ENCODE results near the gene DGUOK.

The DGUOK gene

GRCh38 chr2:74001781-74002504, 75.3 kb downstream of the DGUOK start:
- Histone ChIP-seq H3K4me3 (ENCODE audit: insufficient read length, low read depth) (peak overlapping the region; percentile 12), H3K9me3 (ENCODE audit: insufficient read depth, low read length) (no peaks in the 10 kb centered on the region), H3K36me3 (ENCODE audit: insufficient read depth, insufficient read length, low read length) (peaks cover 8% of the 10 kb centered on the region), H3K4me1 (ENCODE audit: insufficient read depth, insufficient read length) (peaks cover 27% of the 10 kb centered on the region), H3K27me3 (ENCODE audit: insufficient read depth, insufficient read length) (peaks cover 10% of the 10 kb centered on the region), H3K9ac (ENCODE audit: insufficient read length, low read depth) (peak overlapping the region; percentile 17)
- no peak for DNase-seq (ENCODE audit: low read depth, low spot score)
- no peak for TF ChIP-seq YY1 (IDR thresholded peaks at IDR 0.05; ENCODE audit: insufficient read depth, insufficient read length)
- no peak for TF ChIP-seq ZNF274 (IDR thresholded peaks at IDR 0.05; ENCODE audit: low read depth, low read length)
- TF ChIP-seq SUZ12 (IDR thresholded peaks at IDR 0.05; ENCODE audit: extremely low read depth, insufficient read depth, insufficient read length): no peak

GRCh38 chr2:74002505-74003421, 76.1 kb downstream of the DGUOK start:
- H3K4me3 ChIP-seq (ENCODE audit: insufficient read length, low read depth): peak overlapping the region; percentile 64
- peak overlapping the region; percentile 81 for H3K9ac ChIP-seq (ENCODE audit: insufficient read length, low read depth)
- H3K36me3 ChIP-seq (ENCODE audit: insufficient read depth, insufficient read length, low read length): peaks cover 8% of the 10 kb centered on the region
- no peak for DNase-seq (ENCODE audit: low read depth, low spot score)
- no peaks in the 10 kb centered on the region for H3K9me3 ChIP-seq (ENCODE audit: insufficient read depth, low read length)
- peaks cover 10% of the 10 kb centered on the region for H3K27me3 ChIP-seq (ENCODE audit: insufficient read depth, insufficient read length)
- H3K4me1 ChIP-seq (ENCODE audit: insufficient read depth, insufficient read length): peaks cover 26% of the 10 kb centered on the region
- no peak for TF ChIP-seq ZNF274 (IDR thresholded peaks at IDR 0.05; ENCODE audit: low read depth, low read length)
- no peak for TF ChIP-seq SUZ12 (IDR thresholded peaks at IDR 0.05; ENCODE audit: extremely low read depth, insufficient read depth, insufficient read length)
- no peak for TF ChIP-seq YY1 (IDR thresholded peaks at IDR 0.05; ENCODE audit: insufficient read depth, insufficient read length)

- Histone ChIP-seq H3K9ac (ENCODE audit: insufficient read length, low read depth) (peak overlapping the region; percentile 11), H3K4me1 (ENCODE audit: insufficient read depth, insufficient read length) (peaks cover 23% of the 10 kb centered on the region), H3K36me3 (ENCODE audit: insufficient read depth, insufficient read length, low read length) (peaks cover 8% of the 10 kb centered on the region), H3K9me3 (ENCODE audit: insufficient read depth, low read length) (no peaks in the 10 kb centered on the region), H3K27me3 (ENCODE audit: insufficient read depth, insufficient read length) (peaks cover 10% of the 10 kb centered on the region), H3K4me3 (ENCODE audit: insufficient read length, low read depth) (peak overlapping the region; percentile 64)
- no peak for DNase-seq (ENCODE audit: low read depth, low spot score)
- TF ChIP-seq ZNF274 (IDR thresholded peaks at IDR 0.05; ENCODE audit: low read depth, low read length): no peak
- TF ChIP-seq YY1 (IDR thresholded peaks at IDR 0.05; ENCODE audit: insufficient read depth, insufficient read length): no peak
- no peak for TF ChIP-seq SUZ12 (IDR thresholded peaks at IDR 0.05; ENCODE audit: extremely low read depth, insufficient read depth, insufficient read length)
Measured at GRCh38 chr2:74003494-74004211, 77.0 kb downstream of the DGUOK start.

- Histone ChIP-seq H3K4me1 (ENCODE audit: insufficient read depth, insufficient read length) (peaks cover 21% of the 10 kb centered on the region), H3K27me3 (ENCODE audit: insufficient read depth, insufficient read length) (peaks cover 10% of the 10 kb centered on the region), H3K4me3 (ENCODE audit: insufficient read length, low read depth) (peak overlapping the region; percentile 26), H3K36me3 (ENCODE audit: insufficient read depth, insufficient read length, low read length) (peaks cover 9% of the 10 kb centered on the region), H3K9ac (ENCODE audit: insufficient read length, low read depth) (peak overlapping the region; percentile 11), H3K9me3 (ENCODE audit: insufficient read depth, low read length) (no peaks in the 10 kb centered on the region)
- no peak for DNase-seq (ENCODE audit: low read depth, low spot score)
- TF ChIP-seq YY1 (IDR thresholded peaks at IDR 0.05; ENCODE audit: insufficient read depth, insufficient read length) (no peak), SUZ12 (IDR thresholded peaks at IDR 0.05; ENCODE audit: extremely low read depth, insufficient read depth, insufficient read length) (no peak), ZNF274 (IDR thresholded peaks at IDR 0.05; ENCODE audit: low read depth, low read length) (no peak)
Measured at GRCh38 chr2:74004212-74005182, 77.8 kb downstream of the DGUOK start.

GRCh38 chr2:74005786-74006185, 79.1 kb downstream of the DGUOK start:
- H3K9me3 ChIP-seq (ENCODE audit: insufficient read depth, low read length): no peaks in the 10 kb centered on the region
- H3K36me3 ChIP-seq (ENCODE audit: insufficient read depth, insufficient read length, low read length): peaks cover 11% of the 10 kb centered on the region
- H3K9ac ChIP-seq (ENCODE audit: insufficient read length, low read depth): no peak overlapping the region
- H3K4me1 ChIP-seq (ENCODE audit: insufficient read depth, insufficient read length): peaks cover 19% of the 10 kb centered on the region
- H3K4me3 ChIP-seq (ENCODE audit: insufficient read length, low read depth): no peak overlapping the region
- no peak for TF ChIP-seq SUZ12 (IDR thresholded peaks at IDR 0.05; ENCODE audit: extremely low read depth, insufficient read depth, insufficient read length)
- no peak for TF ChIP-seq ZNF274 (IDR thresholded peaks at IDR 0.05; ENCODE audit: low read depth, low read length)
- no peak for TF ChIP-seq YY1 (IDR thresholded peaks at IDR 0.05; ENCODE audit: insufficient read depth, insufficient read length)
- DNase-seq (ENCODE audit: low read depth, low spot score): no peak
- H3K27me3 ChIP-seq (ENCODE audit: insufficient read depth, insufficient read length): peaks cover 10% of the 10 kb centered on the region

- no peak for TF ChIP-seq YY1 (IDR thresholded peaks at IDR 0.05; ENCODE audit: insufficient read depth, insufficient read length)
- no peak for TF ChIP-seq ZNF274 (IDR thresholded peaks at IDR 0.05; ENCODE audit: low read depth, low read length)
- no peak for TF ChIP-seq SUZ12 (IDR thresholded peaks at IDR 0.05; ENCODE audit: extremely low read depth, insufficient read depth, insufficient read length)
- Histone ChIP-seq H3K9me3 (ENCODE audit: insufficient read depth, low read length) (no peaks in the 10 kb centered on the region), H3K4me3 (ENCODE audit: insufficient read length, low read depth) (no peak overlapping the region), H3K27me3 (ENCODE audit: insufficient read depth, insufficient read length) (peaks cover 7% of the 10 kb centered on the region), H3K36me3 (ENCODE audit: insufficient read depth, insufficient read length, low read length) (peaks cover 11% of the 10 kb centered on the region), H3K4me1 (ENCODE audit: insufficient read depth, insufficient read length) (peaks cover 17% of the 10 kb centered on the region), H3K9ac (ENCODE audit: insufficient read length, low read depth) (no peak overlapping the region)
- no peak for DNase-seq (ENCODE audit: low read depth, low spot score)
Measured at GRCh38 chr2:74006459-74006858, 79.8 kb downstream of the DGUOK start.

All from NT2/D1 (cell line).